HG03342 (cell line): ENCODE measurements around the gene GPR18.
"Not testable (repeated sequence)": the region's sequence is repeated elsewhere in the genome, so short reads cannot be mapped to it uniquely, and the experiment has no call there.

ENCODE experiments used
- ATAC-seq: cut with Tn5 transposase; IDR thresholded peaks from one replicate; pipeline ENCODE4 v1.9.1; 2021; ENCODE audit warnings: mild to moderate bottlenecking, moderate library complexity; ENCODE audit not compliant: unreplicated experiment

The GPR18 gene

DNA sequence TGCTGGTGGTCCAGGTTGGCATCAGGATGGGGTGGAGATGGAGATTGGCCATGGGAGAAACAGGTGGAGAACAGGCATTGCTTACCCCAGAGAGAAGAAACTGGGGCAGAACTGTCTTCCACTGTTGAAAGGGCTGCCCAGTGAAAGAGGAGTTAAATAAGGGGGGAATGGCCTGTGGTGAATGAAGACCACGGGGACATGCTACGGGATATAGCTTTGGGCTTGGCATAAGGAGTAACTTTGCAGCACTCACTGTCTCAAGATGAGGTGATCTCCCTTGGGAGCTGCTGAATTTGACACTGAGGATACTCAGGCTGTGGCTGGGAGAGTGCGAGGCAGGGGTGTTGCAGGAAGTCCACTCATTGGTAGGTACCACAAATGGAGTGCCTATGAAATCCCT lies 10.6 kb upstream of the GPR18 start:
- ATAC-seq = no peak

- no peak for ATAC-seq
Measured at GRCh38 chr13:99267927-99268326, 9.7 kb upstream of the GPR18 start.

DNA sequence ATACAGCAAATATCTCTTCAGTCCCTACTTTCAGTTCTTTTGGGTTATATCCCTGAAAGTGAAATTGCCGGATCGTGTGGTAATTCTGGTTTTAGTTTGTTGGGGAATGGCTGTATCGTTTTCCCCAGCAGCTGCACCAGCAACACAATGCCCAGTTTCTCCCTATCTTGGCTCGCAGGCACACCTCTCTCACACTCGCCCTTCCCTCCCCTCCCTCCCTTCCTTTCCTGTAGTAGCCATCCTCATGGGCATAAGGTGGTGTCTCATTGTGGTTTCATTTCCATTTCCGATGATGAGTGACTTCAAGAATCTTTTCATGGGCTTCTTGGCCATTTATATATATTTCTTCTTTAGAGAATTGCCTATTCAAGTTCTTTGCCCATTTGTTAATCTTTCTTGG lies 8.6 kb upstream of the GPR18 start:
- no peak for ATAC-seq

DNA sequence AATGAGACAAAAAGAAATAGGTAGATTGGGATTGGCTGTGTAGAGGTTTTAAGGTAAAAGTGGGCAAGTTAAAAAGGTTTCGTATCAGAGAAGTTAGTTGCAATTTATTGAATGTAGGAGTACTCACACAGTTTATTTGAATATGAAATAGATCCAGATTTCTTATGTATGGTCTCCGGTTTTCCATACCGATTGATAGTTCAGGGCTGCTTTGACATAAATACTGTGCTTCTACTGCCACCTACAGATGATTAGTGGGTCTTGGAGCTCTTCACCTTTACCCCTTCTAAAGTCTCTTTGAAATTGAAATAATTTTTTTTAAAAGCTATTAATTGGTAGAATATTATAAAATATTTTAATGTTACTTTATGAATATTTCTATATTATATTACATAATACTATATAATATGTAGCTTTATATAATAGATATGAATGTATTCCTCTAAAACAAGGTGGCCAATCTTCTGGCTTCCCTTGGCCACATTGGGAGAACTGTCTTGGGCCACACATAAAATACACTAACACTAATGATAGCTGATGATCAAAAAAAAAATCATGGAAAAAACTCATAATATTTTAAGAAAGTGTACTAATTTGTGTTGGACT lies 7.7 kb upstream of the GPR18 start:
- no peak for ATAC-seq

DNA sequence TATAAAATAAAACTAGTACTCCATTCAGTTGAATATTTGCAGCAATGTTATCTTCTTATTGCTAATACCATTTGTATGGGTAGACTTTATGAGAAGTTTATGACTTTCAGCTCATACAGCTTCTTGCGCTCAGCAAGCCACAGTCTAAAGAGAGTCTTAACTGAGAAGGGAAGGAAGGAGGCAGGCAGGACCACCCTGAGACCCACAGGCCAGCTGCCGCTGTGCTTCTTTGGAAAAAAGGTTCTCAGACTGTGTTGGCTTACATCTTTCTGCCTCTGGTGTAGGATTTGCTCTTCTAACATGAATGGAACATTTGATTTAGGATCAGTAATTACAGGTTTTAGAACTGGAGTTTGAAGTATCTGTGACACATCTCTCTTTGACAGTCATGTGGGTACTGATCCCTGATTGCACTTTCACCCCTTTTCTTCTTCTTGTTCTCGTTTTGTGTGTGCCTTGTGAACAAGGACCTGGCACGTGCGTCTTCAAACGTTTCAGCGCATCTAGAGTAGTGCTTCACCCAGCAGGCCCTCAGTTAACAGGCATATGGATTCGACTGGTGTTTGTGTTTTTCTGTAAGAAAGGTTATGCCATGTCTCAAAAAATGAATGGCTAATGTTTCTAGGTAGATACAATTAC lies 7.1 kb upstream of the GPR18 start:
- no peak for ATAC-seq

DNA sequence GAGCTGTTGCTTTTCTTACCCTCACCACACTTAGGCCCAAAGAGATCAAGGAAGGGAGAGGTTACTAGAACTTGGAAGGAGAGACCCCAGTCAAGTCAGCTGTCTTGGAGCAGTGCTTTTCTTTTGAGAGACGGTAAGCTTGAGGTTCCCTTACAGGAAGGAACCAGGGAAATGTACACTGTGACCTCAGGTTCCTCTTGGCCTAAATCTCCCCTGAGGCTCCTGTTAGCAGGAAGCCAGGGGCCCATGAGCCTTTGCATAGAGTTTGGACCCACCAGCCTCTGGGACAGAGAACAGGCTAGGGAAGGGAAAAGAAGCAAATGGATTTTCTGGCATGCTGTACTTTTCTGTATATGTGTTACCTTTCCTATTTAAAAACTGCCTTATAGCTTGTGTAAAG lies 5.9 kb upstream of the GPR18 start:
- ATAC-seq = no peak

DNA sequence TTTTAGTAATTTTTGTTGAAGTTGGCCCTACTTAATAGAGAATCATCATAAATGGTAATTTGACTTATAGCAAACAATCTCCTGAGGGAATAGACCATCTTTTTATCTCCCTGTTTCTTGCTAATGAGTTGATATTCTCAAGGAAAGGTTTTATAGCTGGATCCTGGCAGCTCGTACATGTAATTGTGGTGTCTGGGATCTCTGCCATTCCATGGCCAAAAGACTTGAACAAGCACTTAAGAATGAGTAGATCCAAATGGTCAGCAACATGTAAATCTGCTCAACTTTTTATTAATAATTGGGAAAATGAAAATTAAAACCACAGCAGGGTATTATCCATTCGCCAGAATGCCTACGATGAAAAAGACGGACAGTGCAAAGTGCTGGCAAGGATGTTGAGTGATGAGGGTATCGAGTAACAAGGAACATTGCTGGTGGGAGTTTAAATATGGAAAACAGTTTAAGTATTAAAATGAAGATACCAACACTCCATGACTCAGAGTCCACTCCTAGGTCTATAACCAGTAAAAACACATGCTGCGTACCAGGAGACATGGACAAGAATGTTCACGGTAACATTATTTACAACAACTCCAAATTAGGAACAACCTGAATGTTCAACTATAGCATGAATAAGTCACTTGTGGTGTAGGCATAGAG lies 5.1 kb upstream of the GPR18 start:
- no peak for ATAC-seq

- ATAC-seq = no peak
Measured at GRCh38 chr13:99261059-99261458, 2.9 kb upstream of the GPR18 start.

GRCh38 chr13:99260216-99260615 lies 2.0 kb upstream of the GPR18 start:
- ATAC-seq = no peak

GRCh38 chr13:99258946-99259345 lies 767 bp upstream of the GPR18 start:
- ATAC-seq = peak; percentile 74

DNA sequence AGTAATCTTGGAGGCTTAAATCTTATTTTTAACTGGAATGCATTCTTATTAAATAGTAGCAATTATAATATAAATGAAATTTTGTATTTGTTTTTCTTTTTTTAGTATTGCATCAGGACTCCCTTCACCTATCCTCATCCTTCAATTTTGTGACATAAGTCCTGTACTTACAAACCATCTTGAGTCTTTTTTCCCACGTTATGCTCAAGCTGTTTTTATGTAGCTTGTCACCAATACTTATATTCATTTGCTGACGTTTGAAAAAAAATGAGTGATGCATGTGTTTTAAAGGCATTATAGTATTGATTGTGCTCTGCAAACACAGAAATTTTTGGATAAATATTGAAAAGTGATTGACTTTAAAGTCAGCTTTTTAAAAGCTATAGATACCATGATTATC lies 888 bp downstream of the GPR18 start:
- no peak for ATAC-seq

DNA sequence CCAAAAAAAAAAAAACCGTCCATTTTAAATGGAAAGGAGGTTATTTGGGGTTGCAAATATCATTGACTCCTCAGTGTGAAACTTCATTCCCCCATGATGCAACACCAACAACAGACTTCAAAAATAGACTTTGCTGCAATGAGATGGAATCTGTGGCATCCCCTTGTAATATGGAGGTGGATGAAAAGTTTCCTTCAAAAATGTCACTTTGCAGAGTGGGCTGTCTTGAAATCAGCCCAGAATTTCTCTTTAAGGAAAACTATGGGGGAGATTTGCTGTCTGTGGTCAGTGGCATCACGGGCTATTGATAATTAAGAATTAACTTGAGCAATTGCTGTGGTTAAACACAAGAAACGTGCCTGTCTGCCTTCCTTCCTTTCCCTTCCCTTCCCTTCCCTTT lies 1.5 kb downstream of the GPR18 start:
- ATAC-seq = no peak

DNA sequence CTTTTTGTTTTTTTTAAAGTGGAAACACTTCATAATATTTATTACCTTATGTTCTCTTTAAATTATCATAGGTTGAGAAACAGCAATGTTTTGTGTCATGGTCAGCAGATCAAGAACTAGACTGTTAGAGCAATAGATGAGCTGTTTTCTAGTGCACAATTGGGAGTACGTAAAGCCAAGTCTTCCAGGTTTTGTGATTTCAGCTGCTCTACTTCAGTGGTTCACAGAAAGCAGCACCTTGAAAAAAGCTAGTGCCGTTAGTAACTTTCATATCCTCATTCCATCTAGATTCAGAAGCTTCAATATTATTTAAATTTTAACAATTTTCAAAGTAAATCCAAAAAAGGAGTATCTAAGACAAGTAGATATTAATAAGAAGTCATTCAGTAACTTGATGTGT lies 1.9 kb downstream of the GPR18 start:
- ATAC-seq = no peak

GRCh38 chr13:99255271-99255670 lies 2.9 kb downstream of the GPR18 start:
- ATAC-seq = no peak

DNA sequence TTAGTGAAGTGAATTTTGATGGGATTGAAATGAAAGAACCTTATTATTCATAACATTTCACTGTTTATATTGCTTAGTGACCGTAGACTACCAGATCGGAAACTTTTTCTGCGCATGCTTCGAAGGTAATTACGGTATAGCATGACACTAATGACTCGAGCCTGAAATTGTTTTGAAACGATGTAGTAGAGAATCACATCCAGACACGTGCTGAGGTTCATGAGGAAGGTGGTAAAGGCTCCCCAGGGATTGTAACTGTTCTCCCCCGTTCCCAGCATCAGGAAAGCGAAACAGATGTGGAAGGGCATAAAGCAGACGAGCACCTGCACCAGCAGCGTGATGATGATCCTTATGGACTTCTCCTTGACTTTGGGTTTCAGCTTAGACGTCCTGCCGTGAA lies 3.3 kb downstream of the GPR18 start:
- no peak for ATAC-seq

- no peak for ATAC-seq
Measured at GRCh38 chr13:99251921-99252320, 6.3 kb downstream of the GPR18 start.

- no peak for ATAC-seq
Measured at GRCh38 chr13:99250982-99251825, 7.0 kb downstream of the GPR18 start.

DNA sequence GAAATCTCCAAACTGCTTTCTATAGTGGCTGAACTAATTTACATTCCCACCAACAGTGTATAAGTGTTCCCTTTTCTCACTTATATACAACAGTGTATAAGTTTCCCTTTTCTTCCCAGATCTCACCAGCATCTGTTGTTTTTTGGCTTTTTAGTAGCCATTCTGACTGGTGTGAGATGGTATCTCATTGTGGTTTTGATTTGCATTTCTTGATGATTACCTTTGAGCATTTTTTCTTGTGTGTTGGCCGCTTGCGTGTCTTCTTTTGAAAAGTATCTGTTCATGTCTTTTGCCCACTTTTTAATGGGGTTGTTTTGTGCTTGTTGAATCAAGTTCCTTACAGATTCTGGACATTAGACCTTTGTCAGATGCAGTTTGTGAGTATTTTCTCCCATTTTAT lies 8.6 kb downstream of the GPR18 start:
- not testable (repeated sequence) for ATAC-seq

- not testable (repeated sequence) for ATAC-seq
Measured at GRCh38 chr13:99249178-99249577, 9.0 kb downstream of the GPR18 start.

DNA sequence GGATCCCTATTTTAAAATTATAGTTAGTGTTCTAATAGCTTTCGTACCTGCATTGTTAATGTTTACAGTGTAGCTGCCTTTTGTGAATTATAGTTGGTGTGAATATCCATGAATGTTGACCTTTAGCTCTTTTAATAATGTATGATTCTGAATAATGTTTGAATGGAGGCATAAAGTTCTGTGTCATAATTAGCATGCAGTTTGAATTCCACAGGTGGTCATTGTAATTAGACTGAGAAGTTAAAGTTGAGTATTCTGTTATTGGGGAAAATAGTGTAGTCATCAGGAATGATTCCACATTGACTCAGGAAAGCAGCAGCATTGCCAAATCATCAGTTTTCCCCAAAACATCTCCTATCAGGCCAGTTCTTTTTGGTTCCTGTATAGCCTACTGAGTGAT lies 12.1 kb downstream of the GPR18 start:
- no peak for ATAC-seq

GRCh38 chr13:99237981-99238662 lies 20.1 kb downstream of the GPR18 start:
- ATAC-seq = no peak
